Measurements from ENCODE around the gene TSPAN13. TPM values are rescaled to one million over a fixed set of nuclear protein-coding genes. Genes with fewer than 3 reads are reported as not detected.
"Not testable (repeated sequence)": the region's sequence is repeated elsewhere in the genome, so short reads cannot be mapped to it uniquely, and the experiment has no call there.

TSPAN13 gene
- total RNA-seq, 1 donor, result 10.8 TPM

- no peak overlapping the region for H3K4me3 ChIP-seq (ENCODE audit: low read depth, low read length)
- no peak for TF ChIP-seq CTCF (IDR thresholded peaks at IDR 0.05; ENCODE audit: insufficient read depth, low read depth, low read length)
- DNase-seq (ENCODE audit: low read depth), result no peak
Observed at GRCh38 chr7:16765436-16765859, 11.9 kb downstream of the TSPAN13 start.

- not testable (repeated sequence) for H3K4me3 ChIP-seq (ENCODE audit: low read depth, low read length); DNase-seq (ENCODE audit: low read depth)
Observed at GRCh38 chr7:16769994-16770393, 16.4 kb downstream of the TSPAN13 start.

- TF ChIP-seq CTCF (IDR thresholded peaks at IDR 0.05; ENCODE audit: insufficient read depth, low read depth, low read length), result no peak
- peak; percentile 21 for DNase-seq (ENCODE audit: low read depth)
- peak overlapping the region; percentile 12 for H3K4me3 ChIP-seq (ENCODE audit: low read depth, low read length)
Observed at GRCh38 chr7:16770657-16771329, 17.2 kb downstream of the TSPAN13 start.

GRCh38 chr7:16773326-16773725 is 19.8 kb downstream of the TSPAN13 start:
- no peak for TF ChIP-seq CTCF (IDR thresholded peaks at IDR 0.05; ENCODE audit: insufficient read depth, low read depth, low read length)
- no peak for DNase-seq (ENCODE audit: low read depth)
- H3K4me3 ChIP-seq (ENCODE audit: low read depth, low read length), result no peak overlapping the region

- no peak for TF ChIP-seq CTCF (IDR thresholded peaks at IDR 0.05; ENCODE audit: insufficient read depth, low read depth, low read length)
- H3K4me3 ChIP-seq (ENCODE audit: low read depth, low read length), result no peak overlapping the region
- DNase-seq (ENCODE audit: low read depth), result no peak
Observed at GRCh38 chr7:16773884-16774283, 20.3 kb downstream of the TSPAN13 start.

GRCh38 chr7:16774294-16774693 is 20.7 kb downstream of the TSPAN13 start:
- TF ChIP-seq CTCF (IDR thresholded peaks at IDR 0.05; ENCODE audit: insufficient read depth, low read depth, low read length), result no peak
- H3K4me3 ChIP-seq (ENCODE audit: low read depth, low read length), result no peak overlapping the region
- no peak for DNase-seq (ENCODE audit: low read depth)

GRCh38 chr7:16774986-16775385 is 21.4 kb downstream of the TSPAN13 start:
- no peak for TF ChIP-seq CTCF (IDR thresholded peaks at IDR 0.05; ENCODE audit: insufficient read depth, low read depth, low read length)
- DNase-seq (ENCODE audit: low read depth), result no peak
- H3K4me3 ChIP-seq (ENCODE audit: low read depth, low read length), result no peak overlapping the region
